ENCODE measurements around the gene SCUBE1. TPM values are rescaled to one million over a fixed set of nuclear protein-coding genes. Genes with fewer than 3 reads are reported as not detected.

Gene SCUBE1
- total RNA-seq, 1 donor from 2014 or later = 0.91 TPM

DNA sequence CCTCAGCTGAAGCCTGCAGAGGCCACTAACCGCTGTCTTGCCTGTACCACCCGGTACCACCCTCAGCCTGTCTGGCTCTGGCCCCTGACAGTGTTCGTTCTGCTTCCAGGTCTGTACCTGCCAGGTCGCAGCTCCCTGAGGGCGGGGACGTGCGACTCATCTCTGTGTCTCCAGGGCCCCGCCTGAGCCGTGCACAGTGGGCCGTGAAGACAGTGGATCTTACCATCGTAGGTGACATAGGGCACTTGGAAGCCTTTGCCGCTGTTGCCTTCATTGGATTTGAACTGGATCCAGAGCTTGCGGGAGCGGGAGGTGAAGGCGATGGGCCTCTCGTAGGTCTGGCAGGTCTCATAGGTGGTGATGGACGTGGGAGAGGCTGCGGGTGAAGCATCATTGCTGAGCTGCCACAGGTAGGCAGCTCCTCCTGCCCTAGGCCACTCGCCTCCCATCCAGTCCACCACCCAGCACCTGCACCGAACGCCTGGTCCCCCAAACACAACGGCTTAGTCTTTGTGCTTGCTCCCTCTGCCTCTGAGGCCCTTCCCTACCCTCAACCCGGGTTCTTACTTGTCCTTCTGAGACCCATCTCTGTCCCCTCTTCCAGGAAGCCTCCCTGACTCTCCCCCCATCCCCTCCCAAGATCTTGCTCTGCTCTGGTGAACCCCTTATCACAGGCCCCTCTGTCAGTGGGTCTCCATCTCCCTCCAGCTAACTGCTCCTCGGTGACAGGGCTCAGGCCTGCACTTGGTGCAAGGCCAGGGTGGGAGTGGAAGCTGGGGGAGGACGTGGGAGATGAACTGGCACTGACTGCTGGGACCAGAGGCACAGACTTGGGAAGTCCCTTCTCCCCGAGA, 135.1 kb downstream of the SCUBE1 start:
- no peaks in the 10 kb centered on the region for H3K9me3 Mint-ChIP-seq (ENCODE audit: unreplicated experiment)
- TF ChIP-seq, protein P1, sequence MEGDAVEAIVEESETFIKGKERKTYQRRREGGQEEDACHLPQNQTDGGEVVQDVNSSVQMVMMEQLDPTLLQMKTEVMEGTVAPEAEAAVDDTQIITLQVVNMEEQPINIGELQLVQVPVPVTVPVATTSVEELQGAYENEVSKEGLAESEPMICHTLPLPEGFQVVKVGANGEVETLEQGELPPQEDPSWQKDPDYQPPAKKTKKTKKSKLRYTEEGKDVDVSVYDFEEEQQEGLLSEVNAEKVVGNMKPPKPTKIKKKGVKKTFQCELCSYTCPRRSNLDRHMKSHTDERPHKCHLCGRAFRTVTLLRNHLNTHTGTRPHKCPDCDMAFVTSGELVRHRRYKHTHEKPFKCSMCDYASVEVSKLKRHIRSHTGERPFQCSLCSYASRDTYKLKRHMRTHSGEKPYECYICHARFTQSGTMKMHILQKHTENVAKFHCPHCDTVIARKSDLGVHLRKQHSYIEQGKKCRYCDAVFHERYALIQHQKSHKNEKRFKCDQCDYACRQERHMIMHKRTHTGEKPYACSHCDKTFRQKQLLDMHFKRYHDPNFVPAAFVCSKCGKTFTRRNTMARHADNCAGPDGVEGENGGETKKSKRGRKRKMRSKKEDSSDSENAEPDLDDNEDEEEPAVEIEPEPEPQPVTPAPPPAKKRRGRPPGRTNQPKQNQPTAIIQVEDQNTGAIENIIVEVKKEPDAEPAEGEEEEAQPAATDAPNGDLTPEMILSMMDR (IDR thresholded peaks at IDR 0.05) = no peak
- no peaks in the 10 kb centered on the region for H3K36me3 Mint-ChIP-seq (ENCODE audit: unreplicated experiment)
- H3K27ac Mint-ChIP-seq (ENCODE audit: unreplicated experiment) = no peak overlapping the region
- no peak for DNase-seq (ENCODE audit: extremely low spot score, unreplicated experiment)
- no peaks in the 10 kb centered on the region for H3K4me1 Mint-ChIP-seq (ENCODE audit: unreplicated experiment)
- peaks cover 2% of the 10 kb centered on the region for H3K27me3 Mint-ChIP-seq (ENCODE audit: unreplicated experiment)
- no peak overlapping the region for H3K4me3 Mint-ChIP-seq (ENCODE audit: unreplicated experiment)

DNA sequence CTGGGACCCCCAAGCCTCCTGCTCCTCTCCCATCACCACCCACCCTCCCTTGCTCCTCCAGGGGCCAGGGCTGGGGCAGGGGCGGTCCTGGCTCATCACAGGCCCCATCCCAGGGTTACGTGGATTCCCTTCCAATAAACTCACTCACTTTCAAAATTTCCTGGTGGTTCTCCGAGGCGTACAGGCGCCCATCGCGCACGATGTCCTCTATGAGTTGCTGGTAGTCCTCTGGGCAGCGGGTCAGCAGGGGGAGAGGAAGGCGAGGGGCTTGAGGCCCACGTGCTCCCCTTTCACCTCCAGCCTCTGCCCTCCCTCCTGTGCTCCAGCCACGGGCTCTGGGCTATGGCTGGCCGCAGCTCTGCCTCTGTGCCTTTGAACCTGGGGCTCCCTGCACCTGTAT, 135.8 kb downstream of the SCUBE1 start:
- DNase-seq (ENCODE audit: extremely low spot score, unreplicated experiment) = no peak
- H3K4me3 Mint-ChIP-seq (ENCODE audit: unreplicated experiment) = no peak overlapping the region
- no peaks in the 10 kb centered on the region for H3K36me3 Mint-ChIP-seq (ENCODE audit: unreplicated experiment)
- TF ChIP-seq, protein P1 (IDR thresholded peaks at IDR 0.05) = no peak
- no peaks in the 10 kb centered on the region for H3K9me3 Mint-ChIP-seq (ENCODE audit: unreplicated experiment)
- H3K27me3 Mint-ChIP-seq (ENCODE audit: unreplicated experiment) = peaks cover 2% of the 10 kb centered on the region
- H3K27ac Mint-ChIP-seq (ENCODE audit: unreplicated experiment) = no peak overlapping the region
- no peaks in the 10 kb centered on the region for H3K4me1 Mint-ChIP-seq (ENCODE audit: unreplicated experiment)

DNA sequence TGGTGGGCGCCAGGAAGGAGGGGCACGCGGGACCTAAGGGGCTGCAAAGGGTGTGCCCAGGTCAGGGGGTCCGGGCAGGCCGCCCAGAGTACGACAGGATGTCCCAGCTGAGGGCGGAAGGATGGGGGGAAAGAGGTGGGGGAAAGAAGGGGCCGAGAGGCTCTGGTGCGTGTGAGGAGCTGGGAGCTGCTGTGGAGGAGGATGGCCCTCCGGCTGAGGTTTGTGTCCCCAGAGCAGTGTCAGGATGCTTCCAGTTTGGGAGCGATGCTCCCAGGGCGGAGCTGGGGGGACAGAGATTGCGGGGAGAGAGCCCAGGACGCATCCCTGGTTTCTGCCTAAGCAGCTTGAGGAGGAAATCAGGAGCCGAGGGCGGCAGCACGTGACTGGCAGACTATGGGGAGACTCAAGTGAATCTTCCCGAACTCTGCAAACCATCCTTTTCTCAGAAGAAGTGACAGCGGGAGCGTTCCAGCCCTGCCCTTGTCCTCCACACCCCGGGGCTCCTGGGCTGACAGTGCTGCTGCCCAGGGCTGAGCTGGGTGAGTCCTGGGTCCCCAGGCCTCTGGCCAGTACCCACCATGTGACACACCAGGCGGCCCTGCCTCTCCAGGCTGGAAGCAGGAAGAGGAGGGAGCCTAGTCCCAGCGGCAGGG, 136.5 kb downstream of the SCUBE1 start:
- H3K27me3 Mint-ChIP-seq (ENCODE audit: unreplicated experiment) = peaks cover 2% of the 10 kb centered on the region
- no peaks in the 10 kb centered on the region for H3K9me3 Mint-ChIP-seq (ENCODE audit: unreplicated experiment)
- H3K27ac Mint-ChIP-seq (ENCODE audit: unreplicated experiment) = no peak overlapping the region
- no peak overlapping the region for H3K4me3 Mint-ChIP-seq (ENCODE audit: unreplicated experiment)
- no peaks in the 10 kb centered on the region for H3K4me1 Mint-ChIP-seq (ENCODE audit: unreplicated experiment)
- no peak for DNase-seq (ENCODE audit: extremely low spot score, unreplicated experiment)
- TF ChIP-seq, protein P1 (IDR thresholded peaks at IDR 0.05) = no peak
- no peaks in the 10 kb centered on the region for H3K36me3 Mint-ChIP-seq (ENCODE audit: unreplicated experiment)

GRCh38 chr22:43205748-43206508, 137.2 kb downstream of the SCUBE1 start:
- H3K4me1 Mint-ChIP-seq (ENCODE audit: unreplicated experiment) = no peaks in the 10 kb centered on the region
- H3K9me3 Mint-ChIP-seq (ENCODE audit: unreplicated experiment) = no peaks in the 10 kb centered on the region
- DNase-seq (ENCODE audit: extremely low spot score, unreplicated experiment) = no peak
- H3K27ac Mint-ChIP-seq (ENCODE audit: unreplicated experiment) = no peak overlapping the region
- H3K4me3 Mint-ChIP-seq (ENCODE audit: unreplicated experiment) = no peak overlapping the region
- peaks cover 2% of the 10 kb centered on the region for H3K27me3 Mint-ChIP-seq (ENCODE audit: unreplicated experiment)
- no peaks in the 10 kb centered on the region for H3K36me3 Mint-ChIP-seq (ENCODE audit: unreplicated experiment)
- TF ChIP-seq, protein P1 (IDR thresholded peaks at IDR 0.05) = no peak
